H1 (cell line): ENCODE measurements around the gene ADAD2. TPM values are rescaled to one million over a fixed set of nuclear protein-coding genes. Genes with fewer than 3 reads are reported as not detected.

Source experiments
- CTCF ChIA-PET: fragments of 300-600 bp; sonication (Branson Sonifier 250); formaldehyde crosslinking; loops from one replicate; lab custom pipeline; 2021; ENCODE audit not compliant: partially characterized antibody; lab: Charles Lee
- POLR2A ChIA-PET: fragments of 300-600 bp; sonication (Branson Sonifier 250); formaldehyde crosslinking; loops from one replicate; lab custom pipeline; 2021; ENCODE audit warnings: inconsistent platforms; ENCODE audit not compliant: partially characterized antibody; lab: Charles Lee
- DNase-seq, 2 experiments: peaks; one replicate each; pipeline versions ENCODE4 v3.0.0 to v3.0.0-alpha.2; 2010 to 2022; ENCODE audit warnings: low spot score in 2 of 2, low read depth in 1 of 2, mixed read lengths in 1 of 2
- FAIRE-seq: peaks from 2 replicates; lab custom pipeline; 2011; peaks lifted over from hg19 to GRCh38; lab: Jason Lieb, UNC
- H2AFZ ChIP-seq: 2 replicates; pipeline ENCODE4 v1.8.1; 2012; ENCODE audit warnings: low read length, inconsistent platforms
- H2AK5ac ChIP-seq: 2 replicates; pipeline ENCODE4 v1.6.1; 2013; ENCODE audit warnings: low read depth, low read length
- H2BK120ac ChIP-seq: replicated peaks from 2 replicates; pipeline ENCODE3; 2013; ENCODE audit warnings: low read depth, low read length, inconsistent platforms
- H2BK12ac ChIP-seq: 2 replicates; pipeline ENCODE4 v1.6.1; 2013; ENCODE audit warnings: low read depth, low read length
- H2BK15ac ChIP-seq: 2 replicates; pipeline ENCODE4 v1.6.1; 2013; ENCODE audit warnings: low read length
- H2BK20ac ChIP-seq: 2 replicates; pipeline ENCODE4 v1.6.1; 2013; ENCODE audit warnings: low read length
- H2BK5ac ChIP-seq: 2 replicates; pipeline ENCODE4 v1.6.1; 2013; ENCODE audit warnings: low read depth, low read length
- H3K14ac ChIP-seq: 2 replicates; pipeline ENCODE4 v1.6.1; 2013; ENCODE audit warnings: inconsistent platforms; ENCODE audit not compliant: insufficient read length
- H3K18ac ChIP-seq: 2 replicates; pipeline ENCODE4 v1.6.1; 2013; ENCODE audit warnings: low read length; ENCODE audit errors: extremely low read depth
- H3K23ac ChIP-seq: 2 replicates; pipeline ENCODE4 v1.6.1; 2013; ENCODE audit warnings: inconsistent platforms; ENCODE audit not compliant: insufficient read length
- H3K23me2 ChIP-seq: 2 replicates; pipeline ENCODE4 v1.6.1; 2013; ENCODE audit warnings: low read depth, low read length
- H3K27ac ChIP-seq: 2 replicates; pipeline ENCODE4 v1.6.1; 2011; ENCODE audit warnings: low read depth, low read length, inconsistent platforms
- H3K27me3 ChIP-seq, 4 experiments: replicated peaks in 1 of 4; 1 replicate in 1 of 4; 2 replicates in 3 of 4; pipeline versions ENCODE4 v1.6.1 to v1.8.1; 2011 to 2013; ENCODE audit warnings: low read length in 3 of 4, mild to moderate bottlenecking in 3 of 4, inconsistent platforms in 2 of 4, mixed read lengths in 2 of 4, moderate library complexity in 1 of 4; ENCODE audit not compliant: control insufficient read depth in 3 of 4, insufficient read depth in 3 of 4; ENCODE audit errors: extremely low read depth in 1 of 4
- H3K36me3 ChIP-seq, 4 experiments: 2 replicates each; pipeline versions ENCODE4 v1.6.1 to v1.8.1; 2011 to 2013; ENCODE audit warnings: mild to moderate bottlenecking in 4 of 4, low read length in 3 of 4, moderate library complexity in 2 of 4, control low read depth in 1 of 4, inconsistent platforms in 1 of 4; ENCODE audit not compliant: insufficient read depth in 4 of 4, control insufficient read depth in 2 of 4
- H3K4ac ChIP-seq: replicated peaks from 2 replicates; pipeline ENCODE3; 2013; ENCODE audit warnings: low read length, low read depth, mixed read lengths, inconsistent platforms; ENCODE audit not compliant: insufficient read length
- H3K4me1 ChIP-seq, 4 experiments: replicated peaks in 1 of 4; 1 replicate in 1 of 4; 2 replicates in 3 of 4; pipeline versions ENCODE4 v1.6.1 to v1.8.1; 2011 to 2013; ENCODE audit warnings: low read length in 3 of 4, inconsistent platforms in 2 of 4, mixed read lengths in 1 of 4; ENCODE audit not compliant: insufficient read depth in 4 of 4, control insufficient read depth in 3 of 4
- H3K4me2 ChIP-seq, 2 experiments: 2 replicates each; pipeline versions ENCODE4 v1.6.1 to v1.8.1; 2011 to 2013; ENCODE audit warnings: low read depth in 2 of 2, low read length in 2 of 2, control low read depth in 1 of 2, inconsistent platforms in 1 of 2, mild to moderate bottlenecking in 1 of 2; ENCODE audit not compliant: insufficient read depth in 1 of 2
- H3K4me3 ChIP-seq, 4 experiments: fragments of 200-600, 300-600 bp in 1 of 4; sonication (generic), shearing (Covaris generic), sonication (Bioruptor Twin) in 1 of 4; 2 replicates each; pipeline versions ENCODE4 v1.5.1 to v1.8.1; 2011 to 2016; ENCODE audit warnings: low read length in 4 of 4, low read depth in 3 of 4, control low read depth in 2 of 4, inconsistent platforms in 2 of 4, mild to moderate bottlenecking in 2 of 4, mixed read lengths in 1 of 4, moderate library complexity in 1 of 4; ENCODE audit not compliant: insufficient read depth in 2 of 4; ENCODE audit errors: extremely low read depth in 1 of 4
- H3K56ac ChIP-seq: replicated peaks from 2 replicates; pipeline ENCODE3; 2013; ENCODE audit warnings: low read depth, mild to moderate bottlenecking, mixed read lengths, low read length, inconsistent platforms; ENCODE audit not compliant: insufficient read length
- H3K79me1 ChIP-seq: 2 replicates; pipeline ENCODE4 v1.6.1; 2013; ENCODE audit warnings: low read depth, low read length, control low read depth
- H3K79me2 ChIP-seq, 2 experiments: 2 replicates each; pipeline versions ENCODE4 v1.6.1 to v1.8.1; 2012 to 2013; ENCODE audit warnings: low read length in 2 of 2, mild to moderate bottlenecking in 2 of 2, inconsistent platforms in 1 of 2; ENCODE audit not compliant: insufficient read depth in 2 of 2, control insufficient read depth in 1 of 2
- H3K9ac ChIP-seq, 4 experiments: replicated peaks in 1 of 4; 1 replicate in 1 of 4; 2 replicates in 3 of 4; pipeline versions ENCODE4 v1.6.1 to v1.8.1; 2011 to 2013; ENCODE audit warnings: low read depth in 3 of 4, low read length in 3 of 4, control low read depth in 2 of 4, mild to moderate bottlenecking in 2 of 4, moderate library complexity in 2 of 4, inconsistent platforms in 1 of 4; ENCODE audit errors: extremely low read depth in 1 of 4
- H3K9me3 ChIP-seq, 2 experiments: 2 replicates each; pipeline versions ENCODE4 v1.6.1 to v1.8.1; 2012 to 2013; ENCODE audit warnings: mild to moderate bottlenecking in 2 of 2, moderate library complexity in 2 of 2, control low read depth in 1 of 2, inconsistent platforms in 1 of 2, low read depth in 1 of 2, low read length in 1 of 2, mixed read lengths in 1 of 2; ENCODE audit not compliant: insufficient read depth in 2 of 2
- H4K20me1 ChIP-seq, 2 experiments: replicated peaks in 1 of 2; 2 replicates each; pipeline versions ENCODE3 to v1.8.1; 2011 to 2013; ENCODE audit warnings: inconsistent platforms in 2 of 2, low read length in 2 of 2, mild to moderate bottlenecking in 1 of 2; ENCODE audit not compliant: insufficient read depth in 2 of 2, control insufficient read depth in 1 of 2
- H4K5ac ChIP-seq: 2 replicates; pipeline ENCODE4 v1.6.1; 2013; ENCODE audit warnings: low read length, low read depth, mixed read lengths, inconsistent platforms; ENCODE audit not compliant: insufficient read length
- H4K8ac ChIP-seq: 2 replicates; pipeline ENCODE4 v1.8.0; 2013; ENCODE audit warnings: mild to moderate bottlenecking, moderate library complexity, low read length, inconsistent platforms; ENCODE audit not compliant: insufficient read depth; ENCODE audit errors: extremely low read depth
- H4K91ac ChIP-seq: replicated peaks from 2 replicates; pipeline ENCODE3; 2013; ENCODE audit warnings: low read length, mixed read lengths, inconsistent platforms; ENCODE audit not compliant: insufficient read length
- BACH1 ChIP-seq: IDR thresholded peaks from 2 replicates; pipeline ENCODE4 v1.6.1; 2012; ENCODE audit warnings: low read length, improper control_type of control experiment
- CBX5 ChIP-seq: fragments of 300-800, 300-1000 bp; sonication (generic); IDR thresholded peaks from 2 replicates; pipeline ENCODE4 v1.7.1; 2016; ENCODE audit warnings: antibody characterized with exemption, low read length, low read depth
- CREB1 ChIP-seq: IDR thresholded peaks from 2 replicates; pipeline ENCODE4 v1.6.1; 2012; ENCODE audit warnings: inconsistent platforms
- FOSL1 ChIP-seq: IDR thresholded peaks from 2 replicates; pipeline ENCODE4 v1.6.1; 2011; ENCODE audit warnings: mild to moderate bottlenecking, low read depth, low read length, moderate library complexity; ENCODE audit not compliant: insufficient read depth
- GABPA ChIP-seq: IDR thresholded peaks from 2 replicates; pipeline ENCODE4 v1.6.1; 2011; ENCODE audit warnings: mild to moderate bottlenecking, low read length, moderate library complexity, borderline replicate concordance; ENCODE audit not compliant: insufficient read depth
- HDAC2 ChIP-seq, 2 experiments: fragments of 300-600 bp in 1 of 2; sonication (generic) in 1 of 2; IDR thresholded peaks; 2 replicates each; pipeline ENCODE4 v1.6.1; 2011 to 2012; ENCODE audit warnings: low read depth in 2 of 2, low read length in 2 of 2, mild to moderate bottlenecking in 2 of 2, moderate library complexity in 2 of 2, borderline replicate concordance in 1 of 2, inconsistent platforms in 1 of 2
- NANOG ChIP-seq: IDR thresholded peaks from 2 replicates; pipeline ENCODE4 v1.6.1; 2011; ENCODE audit warnings: low read length, low read depth, mild to moderate bottlenecking, inconsistent platforms; ENCODE audit not compliant: insufficient read depth, poor library complexity, severe bottlenecking
- PHF8 ChIP-seq: fragments of 200-600 bp; sonication (generic); conservative IDR thresholded peaks from 2 replicates; pipeline ENCODE4 v1.7.1; 2012; ENCODE audit warnings: low read depth, mild to moderate bottlenecking, inconsistent platforms, low read length, moderate library complexity
- POU5F1 ChIP-seq: IDR thresholded peaks from 2 replicates; pipeline ENCODE4 v1.6.1; 2011; ENCODE audit warnings: low read depth, mild to moderate bottlenecking, low read length, moderate library complexity
- RAD21 ChIP-seq, 2 experiments: IDR thresholded peaks in 1 of 2; conservative IDR thresholded peaks in 1 of 2; 2 replicates each; pipeline ENCODE4 v1.6.1; 2011; ENCODE audit warnings: low read depth in 2 of 2, low read length in 2 of 2, improper control_type of control experiment in 1 of 2, inconsistent platforms in 1 of 2, mild to moderate bottlenecking in 1 of 2, moderate library complexity in 1 of 2
- SIRT6 ChIP-seq: IDR thresholded peaks from one replicate; pipeline ENCODE4 v1.7.1; 2012; ENCODE audit warnings: low read length, inconsistent platforms
- SP2 ChIP-seq: IDR thresholded peaks from 2 replicates; pipeline ENCODE4 v1.6.1; 2012; ENCODE audit warnings: mild to moderate bottlenecking, low read length, inconsistent platforms
- TAF1 ChIP-seq: IDR thresholded peaks from 2 replicates; pipeline ENCODE4 v1.6.1; 2011; ENCODE audit warnings: mild to moderate bottlenecking, low read depth, low read length
- TEAD4 ChIP-seq: IDR thresholded peaks from 2 replicates; pipeline ENCODE4 v1.6.1; 2012; ENCODE audit warnings: low read depth, low read length, inconsistent platforms, mixed read lengths
- WGBS, 2 experiments: shearing (Covaris generic) in 1 of 2; methylation state at CpG; one replicate each; pipeline versions ENCODE4 v1.1.6 to v1.1.7; 2013 to 2015; ENCODE audit warnings: low lambda C conversion rate in 2 of 2, mixed read lengths in 2 of 2, inconsistent platforms in 1 of 2, low coverage in 1 of 2, missing lambda C conversion rate in 1 of 2; ENCODE audit not compliant: insufficient replicate concordance in 2 of 2, insufficient coverage in 1 of 2, insufficient read length in 1 of 2; ENCODE audit errors: extremely low coverage in 1 of 2, missing lambda C conversion rate in 1 of 2; 5-methylcytosine and 5-hydroxymethylcytosine counted together
- polyA plus RNA-seq, 7 experiments: library from polyadenylated mRNA; depleted of rRNA in 3 of 7; stranded (reverse) in 5 of 7; unstranded in 2 of 7; fragments of >200 nt in 5 of 7; fragments of 200-250 nt in 2 of 7; gene quantifications; 1 replicate in 5 of 7; 2 replicates in 1 of 7; 4 replicates in 1 of 7; pipeline versions ENCODE4 v1.2.1 to v1.2.3, GENCODE V29; 2011 to 2013; ENCODE audit warnings: missing spikeins in 2 of 7, mixed read lengths in 2 of 7
- total RNA-seq: library from RNA; stranded (reverse); fragmentation: NEBNext Ultra II Directional; extraction: Animal tissue kit (Norgen Biotek cat#: 25700); gene quantifications from 2 replicates; pipeline ENCODE4 v1.2.1, GENCODE V29; 2021

ADAD2 gene
- total and polyA plus RNA-seq, 2 of the 8 experiments (the other 6 are each of a cell fraction or from before 2014, with no cell fraction given): 1.2 to 1.3 TPM

DNA sequence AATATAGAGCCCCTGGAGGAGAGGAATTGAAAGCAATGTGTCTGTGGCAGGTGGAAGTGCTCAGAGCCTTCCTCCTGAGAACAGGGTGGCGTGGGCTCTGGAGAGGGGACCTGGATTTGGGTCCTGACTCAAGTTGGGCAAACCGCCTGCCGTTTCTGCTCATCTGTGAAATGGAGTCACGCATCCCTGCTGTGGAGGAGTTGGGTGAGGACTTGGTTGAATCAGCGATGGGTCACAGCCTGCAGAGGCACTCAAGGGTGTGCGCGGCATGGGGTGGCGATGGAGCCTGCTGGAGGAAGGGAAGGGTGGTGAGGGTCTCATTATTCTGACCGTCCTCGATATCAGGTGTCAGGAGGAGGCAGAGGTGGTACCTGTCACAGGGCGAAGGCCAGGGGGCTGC lies 3.1 kb downstream of the ADAD2 start:
- no peak overlapping the region for H2AFZ ChIP-seq
- no peaks in the 10 kb centered on the region for H3K23me2 ChIP-seq
- CTCF ChIA-PET: interaction anchor here (0.8 to 1.2 kb wide), 2 partner anchors 73 to 289 kb away, joined by 3 read pairs; no protein-coding TSS in a partner anchor
- TF ChIP-seq SIRT6 (no peak), RAD21 (IDR thresholded peaks at IDR 0.05 in 1 of 2, conservative IDR thresholded peaks at IDR 0.05 in 1 of 2; ENCODE audit: low read depth in 2 of 2, low read length in 2 of 2) (no peak), POU5F1 (no peak), GABPA (no peak), BACH1 (no peak), SP2 (no peak), NANOG (no peak), TEAD4 (no peak), TAF1 (no peak), HDAC2 (IDR thresholded peaks at IDR 0.05; ENCODE audit: borderline replicate concordance in 1 of 2, low read depth in 2 of 2, low read length in 2 of 2) (no peak), FOSL1 (no peak), PHF8 (no peak), CBX5 (no peak), CREB1 (no peak)

More for the DNA sequence above, 3.1 kb downstream of the ADAD2 start:
- no peaks in the 10 kb centered on the region for H4K20me1 ChIP-seq
- H3K4me1 ChIP-seq: peaks cover 0 to 3% (median under 1%) of the 10 kb centered on the region in 4 experiments; a peak in 3 of 7 replicates
- no peak overlapping the region for H2BK5ac ChIP-seq
- FAIRE-seq: no peak
- H3K4me2 ChIP-seq: no peak overlapping the region
- H3K27me3 ChIP-seq: no peaks in the 10 kb centered on the region
- no peak overlapping the region for H3K27ac ChIP-seq
- peak overlapping the region; percentile 53 for H3K4ac ChIP-seq
- no peak overlapping the region for H2BK20ac ChIP-seq
- DNase-seq: no peak
- no peak overlapping the region for H4K91ac ChIP-seq
- POLR2A ChIA-PET: interaction anchor here (1.1 kb wide), 1 partner anchor 25 kb away, joined by 3 read pairs; no protein-coding TSS in a partner anchor
- no peak overlapping the region; a peak in 1 of 7 replicates for H3K9ac ChIP-seq
- no peak overlapping the region for H2AK5ac ChIP-seq
- peak overlapping the region; percentile 39; the same call in 1 of the 2 replicates for H2BK12ac ChIP-seq
- H3K9me3 ChIP-seq: no peaks in the 10 kb centered on the region; a peak in 1 of 4 replicates
- H3K79me2 ChIP-seq: no peaks in the 10 kb centered on the region
- H3K79me1 ChIP-seq: no peaks in the 10 kb centered on the region
- WGBS, 2 experiments: 96% methylated on average over 11 of the region's 11 CpGs; no CpG with 5 or more reads in 1 of the 2 experiments
- no peaks in the 10 kb centered on the region for H3K36me3 ChIP-seq
- H3K14ac ChIP-seq: no peak overlapping the region
- no peak overlapping the region for H4K5ac ChIP-seq
- no peak overlapping the region for H3K4me3 ChIP-seq
- H3K56ac ChIP-seq: no peak overlapping the region
- peak overlapping the region; percentile 88; the same call in 1 of the 2 replicates for H4K8ac ChIP-seq
- no peak overlapping the region for H3K23ac ChIP-seq
- peak overlapping the region; percentile 81; the same call in 1 of the 2 replicates for H2BK15ac ChIP-seq
- H2BK120ac ChIP-seq: no peak overlapping the region
- H3K18ac ChIP-seq: no peak overlapping the region
